ENCODE results near the gene SLC25A12. TPM values are rescaled to one million over a fixed set of nuclear protein-coding genes. Genes with fewer than 3 reads are reported as not detected.
"Not testable (repeated sequence)": the region's sequence is repeated elsewhere in the genome, so short reads cannot be mapped to it uniquely, and the experiment has no call there.

The SLC25A12 gene
- total and polyA plus RNA-seq, 2 experiments from 2014 or later: 15.1 to 17.6 TPM

DNA sequence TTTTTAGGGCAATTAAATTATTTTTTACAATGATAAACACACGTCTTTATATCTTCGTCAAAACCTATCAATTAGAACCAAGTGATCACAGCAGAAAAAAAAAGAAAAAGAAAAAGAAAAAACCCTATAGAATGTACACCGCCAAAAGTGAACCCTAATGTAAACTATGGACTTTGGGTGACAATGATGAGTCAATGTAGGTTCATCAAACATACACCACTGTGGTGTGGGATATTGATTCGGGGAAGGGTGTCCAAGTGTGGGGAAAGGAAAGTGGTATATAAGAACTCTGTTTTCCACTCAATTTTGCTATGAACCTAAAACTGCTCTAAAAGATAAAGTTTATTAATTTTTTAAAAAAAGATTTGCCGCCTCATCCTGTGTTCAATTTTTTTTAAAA is 121.7 kb downstream of the SLC25A12 start:
- H3K9me2 ChIP-seq (ENCODE audit: insufficient read depth): no peaks in the 10 kb centered on the region
- no peak overlapping the region for H3K4me2 ChIP-seq (ENCODE audit: unreplicated experiment)
- TF ChIP-seq EZH2 (IDR thresholded peaks at IDR 0.05; ENCODE audit: insufficient read depth, poor library complexity, severe bottlenecking): no peak
- no peak for TF ChIP-seq EZH2phosphoT487 (IDR thresholded peaks at IDR 0.05; ENCODE audit: insufficient read depth, low read depth)
- no peaks in the 10 kb centered on the region for H3K79me2 ChIP-seq (ENCODE audit: insufficient read depth)
- 95 to 97% methylated on average over 5 of the region's 5 CpGs for WGBS, 2 experiments (ENCODE audit: low coverage in 1 of 2, low lambda C conversion rate in 2 of 2, missing lambda C conversion rate in 2 of 2)
- no peaks in the 10 kb centered on the region for H3K9me3 ChIP-seq (ENCODE audit: low read depth)
- no peak overlapping the region for H2AFZ ChIP-seq
- no peak for DNase-seq
- H3K4me3 ChIP-seq: no peak overlapping the region
- no peaks in the 10 kb centered on the region for H4K20me1 ChIP-seq (ENCODE audit: insufficient read depth)
- H3K27ac ChIP-seq: no peak overlapping the region
- H3K9ac ChIP-seq: no peak overlapping the region
- H3F3A ChIP-seq (ENCODE audit: insufficient read depth): peaks cover 13% of the 10 kb centered on the region
- peaks cover 5% of the 10 kb centered on the region; the same call in 1 of the 2 replicates for H3K36me3 ChIP-seq (ENCODE audit: low read depth)
- in situ Hi-C loops (cut with MboI): no loop called here
- H3K4me1 ChIP-seq (ENCODE audit: insufficient read depth): no peaks in the 10 kb centered on the region
- H3K27me3 ChIP-seq (replicated peaks; ENCODE audit: insufficient read depth): no peaks in the 10 kb centered on the region

DNA sequence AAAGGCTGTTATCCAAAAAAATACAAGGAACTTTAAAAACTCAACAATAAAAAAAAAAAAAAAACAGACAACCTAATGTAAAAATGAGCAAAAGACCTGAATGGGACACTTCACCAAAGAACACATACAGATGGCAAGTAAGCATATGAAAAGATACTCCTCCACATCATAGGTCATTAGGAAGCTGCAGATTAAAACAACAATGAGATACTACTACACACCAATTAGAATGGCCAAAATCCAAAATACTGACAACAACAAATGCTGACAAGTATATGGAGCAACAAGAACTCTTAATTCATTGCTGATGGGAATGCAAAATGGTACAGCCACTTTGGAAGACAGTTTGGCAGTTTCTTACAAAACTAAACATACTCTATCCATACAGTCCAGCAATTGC is 122.6 kb downstream of the SLC25A12 start:
- Histone ChIP-seq H3K27me3 (replicated peaks; ENCODE audit: insufficient read depth) (no peaks in the 10 kb centered on the region), H3K27ac (no peak overlapping the region), H3F3A (ENCODE audit: insufficient read depth) (peaks cover 13% of the 10 kb centered on the region), H3K4me2 (ENCODE audit: unreplicated experiment) (no peak overlapping the region), H3K4me3 (no peak overlapping the region), H3K9ac (no peak overlapping the region), H3K9me2 (ENCODE audit: insufficient read depth) (no peaks in the 10 kb centered on the region), H3K4me1 (ENCODE audit: insufficient read depth) (no peaks in the 10 kb centered on the region), H2AFZ (no peak overlapping the region), H3K9me3 (ENCODE audit: low read depth) (no peaks in the 10 kb centered on the region), H4K20me1 (ENCODE audit: insufficient read depth) (no peaks in the 10 kb centered on the region), H3K79me2 (ENCODE audit: insufficient read depth) (no peaks in the 10 kb centered on the region), H3K36me3 (ENCODE audit: low read depth) (peaks cover 5% of the 10 kb centered on the region; the same call in 1 of the 2 replicates)
- TF ChIP-seq EZH2phosphoT487 (IDR thresholded peaks at IDR 0.05; ENCODE audit: insufficient read depth, low read depth): no peak
- TF ChIP-seq EZH2 (IDR thresholded peaks at IDR 0.05; ENCODE audit: insufficient read depth, poor library complexity, severe bottlenecking): no peak
- in situ Hi-C loops (cut with MboI): no loop called here
- no peak for DNase-seq

DNA sequence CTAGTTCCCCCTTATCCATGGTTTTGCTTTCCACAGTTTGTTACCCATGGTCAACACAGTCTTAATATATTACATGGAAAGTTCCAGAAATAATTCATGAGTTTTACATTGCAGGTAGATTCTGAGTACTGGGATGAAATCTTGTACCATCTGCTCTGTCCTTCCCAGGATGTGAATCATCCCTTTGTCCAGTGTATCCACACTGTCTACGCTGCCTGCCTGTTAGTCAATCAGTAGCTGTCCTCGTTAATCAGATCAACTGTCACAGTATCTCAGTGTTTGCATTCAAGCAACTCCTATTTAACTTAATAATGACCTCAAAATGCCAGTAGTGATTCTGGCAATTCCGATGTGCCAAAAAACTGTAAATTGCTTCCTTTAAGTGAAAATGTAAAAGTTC is 130.4 kb downstream of the SLC25A12 start:
- no peak overlapping the region for H3K9ac ChIP-seq
- H2AFZ ChIP-seq: no peak overlapping the region
- no peak overlapping the region for H3K27ac ChIP-seq
- DNase-seq: no peak
- in situ Hi-C loops (cut with MboI): no loop called here
- H3K9me2 ChIP-seq (ENCODE audit: insufficient read depth): no peaks in the 10 kb centered on the region
- TF ChIP-seq EZH2phosphoT487 (IDR thresholded peaks at IDR 0.05; ENCODE audit: insufficient read depth, low read depth) (no peak), EZH2 (IDR thresholded peaks at IDR 0.05; ENCODE audit: insufficient read depth, poor library complexity, severe bottlenecking) (no peak)
- H3K79me2 ChIP-seq (ENCODE audit: insufficient read depth): no peaks in the 10 kb centered on the region
- H3K4me3 ChIP-seq: no peak overlapping the region
- no peaks in the 10 kb centered on the region for H3K27me3 ChIP-seq (replicated peaks; ENCODE audit: insufficient read depth)
- H3K4me2 ChIP-seq (ENCODE audit: unreplicated experiment): no peak overlapping the region
- no peaks in the 10 kb centered on the region for H4K20me1 ChIP-seq (ENCODE audit: insufficient read depth)
- H3K36me3 ChIP-seq (ENCODE audit: low read depth): peaks cover 12% of the 10 kb centered on the region; the same call in 1 of the 2 replicates
- 92 to 95% methylated on average over 3 of the region's 3 CpGs for WGBS, 2 experiments (ENCODE audit: low coverage in 1 of 2, low lambda C conversion rate in 2 of 2, missing lambda C conversion rate in 2 of 2)
- H3K4me1 ChIP-seq (ENCODE audit: insufficient read depth): no peaks in the 10 kb centered on the region
- H3K9me3 ChIP-seq (ENCODE audit: low read depth): no peaks in the 10 kb centered on the region
- H3F3A ChIP-seq (ENCODE audit: insufficient read depth): no peaks in the 10 kb centered on the region

DNA sequence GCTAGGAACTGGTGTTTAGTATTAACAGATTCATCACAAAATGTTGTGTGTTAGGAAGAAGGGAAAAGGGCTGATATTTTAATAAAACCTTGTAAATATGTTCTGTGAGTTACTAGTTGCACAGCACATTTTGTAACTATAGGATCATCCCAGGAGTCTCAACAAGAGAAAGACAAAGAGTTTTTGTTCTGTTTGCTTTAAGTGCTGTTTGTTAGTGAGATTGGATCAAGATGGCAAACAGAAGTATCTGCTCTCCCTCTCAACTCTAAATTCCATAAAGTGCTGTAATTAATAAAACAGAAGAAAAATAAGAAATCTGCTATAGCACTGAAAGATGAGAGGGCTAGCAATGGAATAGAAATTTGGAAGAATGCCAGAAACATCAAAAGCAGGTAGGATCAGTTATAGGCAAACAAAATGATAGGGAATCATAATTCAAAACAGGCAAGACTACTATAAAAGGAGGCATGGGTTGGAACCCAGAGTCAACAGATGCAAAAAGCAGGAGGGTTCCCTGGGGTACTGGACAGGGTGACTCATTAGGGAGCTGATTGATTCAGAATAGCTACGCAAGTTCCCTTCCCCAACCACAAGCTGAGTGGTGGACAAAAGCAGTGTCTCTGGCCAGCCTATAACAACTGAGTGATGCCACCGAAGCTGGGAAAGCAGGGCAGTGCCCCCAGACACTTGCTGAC is 131.0 kb downstream of the SLC25A12 start:
- Histone ChIP-seq H3K9me2 (ENCODE audit: insufficient read depth) (no peaks in the 10 kb centered on the region), H3K9ac (no peak overlapping the region), H3K36me3 (ENCODE audit: low read depth) (peaks cover 12% of the 10 kb centered on the region; the same call in 1 of the 2 replicates), H2AFZ (no peak overlapping the region), H3F3A (ENCODE audit: insufficient read depth) (no peaks in the 10 kb centered on the region), H3K9me3 (ENCODE audit: low read depth) (no peaks in the 10 kb centered on the region), H3K27me3 (replicated peaks; ENCODE audit: insufficient read depth) (no peaks in the 10 kb centered on the region), H4K20me1 (ENCODE audit: insufficient read depth) (no peaks in the 10 kb centered on the region), H3K4me1 (ENCODE audit: insufficient read depth) (no peaks in the 10 kb centered on the region), H3K4me3 (no peak overlapping the region), H3K4me2 (ENCODE audit: unreplicated experiment) (no peak overlapping the region), H3K79me2 (ENCODE audit: insufficient read depth) (no peaks in the 10 kb centered on the region), H3K27ac (no peak overlapping the region)
- in situ Hi-C loops (cut with MboI): no loop called here
- TF ChIP-seq EZH2 (IDR thresholded peaks at IDR 0.05; ENCODE audit: insufficient read depth, poor library complexity, severe bottlenecking): no peak
- no peak for TF ChIP-seq EZH2phosphoT487 (IDR thresholded peaks at IDR 0.05; ENCODE audit: insufficient read depth, low read depth)
- 93 to 94% methylated on average over 2 of the region's 2 CpGs for WGBS, 2 experiments (ENCODE audit: low coverage in 1 of 2, low lambda C conversion rate in 2 of 2, missing lambda C conversion rate in 2 of 2)
- DNase-seq: peak; percentile 39

DNA sequence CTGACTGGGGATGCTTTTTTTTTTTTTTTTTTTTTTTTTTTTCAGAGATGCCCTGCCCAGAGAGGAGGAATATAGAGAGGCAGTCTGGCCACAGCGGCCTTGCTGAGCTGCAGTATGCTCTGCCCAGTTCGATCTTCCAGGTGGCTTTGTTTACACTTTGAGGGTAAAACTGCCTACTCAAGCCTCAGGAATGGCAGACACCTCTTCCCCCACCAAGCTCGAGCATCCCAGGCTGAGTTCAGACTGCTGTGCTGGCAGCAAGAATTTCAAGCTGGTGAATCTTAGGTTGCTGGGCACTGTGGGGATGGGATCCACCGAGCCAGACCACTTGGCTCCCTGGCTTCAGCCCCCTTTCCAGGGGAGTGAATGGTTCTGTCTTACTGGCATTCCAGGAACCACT is 132.9 kb downstream of the SLC25A12 start:
- H4K20me1 ChIP-seq (ENCODE audit: insufficient read depth); H3K79me2 ChIP-seq (ENCODE audit: insufficient read depth); H2AFZ ChIP-seq; H3K4me2 ChIP-seq (ENCODE audit: unreplicated experiment); H3F3A ChIP-seq (ENCODE audit: insufficient read depth); H3K9ac ChIP-seq; H3K27me3 ChIP-seq (replicated peaks; ENCODE audit: insufficient read depth); in situ Hi-C loops (cut with MboI); H3K27ac ChIP-seq; H3K4me3 ChIP-seq; H3K4me1 ChIP-seq (ENCODE audit: insufficient read depth); DNase-seq; H3K9me3 ChIP-seq (ENCODE audit: low read depth); H3K9me2 ChIP-seq (ENCODE audit: insufficient read depth): not testable (repeated sequence)
- H3K36me3 ChIP-seq (ENCODE audit: low read depth): peaks cover 11% of the 10 kb centered on the region
- 92 to 100% methylated on average over 4 of the region's 4 CpGs for WGBS, 2 experiments (ENCODE audit: low coverage in 1 of 2, low lambda C conversion rate in 2 of 2, missing lambda C conversion rate in 2 of 2)

DNA sequence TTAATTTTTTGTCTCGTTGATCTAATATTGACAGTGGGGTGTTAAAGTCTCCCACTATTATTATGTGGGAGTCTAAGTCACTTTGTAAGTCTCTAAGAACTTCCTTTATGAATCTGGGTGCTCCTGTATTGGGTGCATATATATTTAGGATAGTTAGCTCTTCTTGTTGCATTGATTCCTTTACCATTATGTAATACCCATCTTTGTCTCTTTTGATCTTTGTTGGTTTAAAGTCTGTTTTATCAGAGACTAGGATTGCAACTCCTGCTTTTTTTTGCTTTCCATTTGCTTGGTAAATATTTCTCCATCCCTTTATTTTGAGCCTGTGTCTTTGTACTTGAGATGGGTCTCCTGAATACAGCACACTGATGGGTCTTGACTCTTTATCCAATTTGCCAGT is 135.3 kb downstream of the SLC25A12 start:
- H3K4me3 ChIP-seq; H4K20me1 ChIP-seq (ENCODE audit: insufficient read depth); H3K79me2 ChIP-seq (ENCODE audit: insufficient read depth); H3K4me1 ChIP-seq (ENCODE audit: insufficient read depth); H3K4me2 ChIP-seq (ENCODE audit: unreplicated experiment); H2AFZ ChIP-seq; H3K27ac ChIP-seq; H3K27me3 ChIP-seq (replicated peaks; ENCODE audit: insufficient read depth); H3K9me3 ChIP-seq (ENCODE audit: low read depth); DNase-seq; in situ Hi-C loops (cut with MboI); H3K9me2 ChIP-seq (ENCODE audit: insufficient read depth); H3F3A ChIP-seq (ENCODE audit: insufficient read depth); H3K9ac ChIP-seq: not testable (repeated sequence)
- 94 to 100% methylated on average over 1 of the region's 1 CpG for WGBS, 2 experiments (ENCODE audit: low coverage in 1 of 2, low lambda C conversion rate in 2 of 2, missing lambda C conversion rate in 2 of 2)
- peaks cover 16% of the 10 kb centered on the region for H3K36me3 ChIP-seq (ENCODE audit: low read depth)
